Activated CD4-positive, alpha-beta memory T cell treated with anti-CD3 and anti-CD28 coated beads for 36 hours (primary cell): ENCODE measurements around the gene C1orf35. TPM values are rescaled to one million over a fixed set of nuclear protein-coding genes. Genes with fewer than 3 reads are reported as not detected.

Experiments
- CTCF ChIA-PET: fragments of 350-600 bp; sonication (Branson Sonifier 250); formaldehyde crosslinking; loops from one replicate; lab custom pipeline; 2021; ENCODE audit warnings: antibody characterized with exemption, inconsistent platforms; lab: Charles Lee
- POLR2A ChIA-PET: fragments of 350-600 bp; sonication (Branson Sonifier 250); formaldehyde crosslinking; loops from one replicate; lab custom pipeline; 2021; ENCODE audit warnings: antibody characterized with exemption; lab: Charles Lee
- DNase-seq: peaks from one replicate; pipeline ENCODE4 v3.0.0-alpha.2; 2020
- H3K27ac Mint-ChIP-seq: one replicate; pipeline ENCODE4 v1.8.0; 2021; ENCODE audit warnings: mixed read lengths
- H3K27me3 Mint-ChIP-seq: one replicate; pipeline ENCODE4 v1.8.0; 2021; ENCODE audit warnings: mixed read lengths
- H3K36me3 Mint-ChIP-seq: one replicate; pipeline ENCODE4 v1.8.0; 2021; ENCODE audit warnings: mixed read lengths
- H3K4me1 Mint-ChIP-seq: one replicate; pipeline ENCODE4 v1.8.0; 2021; ENCODE audit warnings: low read depth, mixed read lengths
- H3K4me3 Mint-ChIP-seq: one replicate; pipeline ENCODE4 v1.8.0; 2021; ENCODE audit warnings: mild to moderate bottlenecking, mixed read lengths
- H3K9me3 Mint-ChIP-seq: one replicate; pipeline ENCODE4 v1.8.0; 2021; ENCODE audit warnings: mixed read lengths
- intact Hi-C: fragments of 100-400 bp; cut with micrococcal nuclease; formaldehyde crosslinking; loops from one replicate; pipeline ENCODE4 v1.15.1; 2023
- total RNA-seq, 2 experiments: library from RNA; stranded (reverse); gene quantifications; one replicate each; pipeline ENCODE4 v1.2.3, GENCODE V29; 2021

The C1orf35 gene
- total RNA-seq, 2 experiments from 2014 or later: 21.9 to 22.1 TPM

- ChIA-PET CTCF (interaction anchor here (1.0 to 3.5 kb wide), 2 partner anchors 10 to 12 kb away, joined by 3 to 10 read pairs; no protein-coding TSS in a partner anchor), POLR2A (interaction anchor here (0.6 to 1.4 kb wide), 2 partner anchors 13 to 76 kb away, joined by 3 to 4 read pairs; partner anchors contain the start of gene IBA57)
- Mint-ChIP-seq H3K36me3 (peaks cover 51% of the 10 kb centered on the region), H3K4me3 (no peak overlapping the region), H3K27ac (peak overlapping the region; percentile 96), H3K27me3 (no peaks in the 10 kb centered on the region), H3K9me3 (peaks cover 9% of the 10 kb centered on the region), H3K4me1 (peaks cover 76% of the 10 kb centered on the region)
- intact Hi-C loops: loop anchor here (10.0 kb wide), 1 partner anchor 1355 kb away; the partner anchor contains the start of gene ITPKB
- peak; percentile 6 for DNase-seq
Observed at GRCh38 chr1:228089519-228090380, 13.4 kb downstream of the C1orf35 start.

DNA sequence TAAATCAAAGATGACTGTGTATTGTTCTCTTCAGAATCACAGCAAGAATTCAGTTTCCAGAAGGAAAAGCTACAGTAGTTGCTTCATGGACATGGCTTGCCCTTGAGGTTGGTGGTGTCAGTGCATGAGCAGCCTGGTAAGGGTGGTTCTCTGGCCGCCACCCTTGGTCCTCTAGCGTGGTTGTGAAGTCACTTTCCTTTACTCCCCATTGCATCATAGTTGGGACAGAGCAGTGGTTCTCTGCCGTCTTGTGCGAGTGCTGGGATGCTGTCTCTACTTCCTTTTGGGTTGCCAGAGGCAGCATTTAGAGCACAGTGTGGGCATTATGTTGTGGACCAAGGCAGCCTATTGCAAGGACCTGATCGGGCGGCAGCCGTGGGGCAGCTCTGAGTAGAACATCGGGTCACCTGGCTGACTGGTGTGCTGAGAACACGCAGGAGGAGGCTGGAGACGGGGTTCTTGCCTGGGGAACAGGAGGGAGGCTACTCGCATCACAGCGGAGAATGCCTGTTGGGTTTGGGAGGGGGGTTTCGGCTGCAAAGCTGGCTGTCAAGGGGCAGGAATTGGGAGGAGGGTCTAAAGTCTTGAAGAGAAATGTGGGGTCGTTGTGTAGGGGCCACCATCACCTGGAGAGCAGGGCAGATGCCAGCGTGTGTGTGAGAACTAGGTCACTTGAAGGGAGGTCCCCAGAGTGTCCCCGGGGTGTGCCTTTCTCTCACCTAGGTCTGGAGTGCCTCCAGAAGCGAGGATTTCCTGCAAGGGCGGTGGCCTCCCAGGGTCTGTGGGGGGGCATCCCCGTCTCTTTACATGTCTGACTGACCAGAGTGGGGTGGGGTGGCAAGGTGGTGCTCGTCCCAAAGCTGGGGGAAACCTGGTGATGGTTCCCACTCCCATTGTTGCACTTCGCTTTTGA is 14.3 kb downstream of the C1orf35 start:
- H3K9me3 Mint-ChIP-seq: no peaks in the 10 kb centered on the region
- H3K4me1 Mint-ChIP-seq: peaks cover 83% of the 10 kb centered on the region
- no peak for DNase-seq
- ChIA-PET POLR2A (interaction anchor here (0.6 to 1.0 kb wide), 3 partner anchors 11 to 52 kb away, joined by 3 read pairs; no protein-coding TSS in a partner anchor), CTCF (interaction anchor here (1.4 to 3.5 kb wide), 2 partner anchors 13 to 89 kb away, joined by 3 to 10 read pairs; no protein-coding TSS in a partner anchor)
- no peaks in the 10 kb centered on the region for H3K27me3 Mint-ChIP-seq
- peaks cover 48% of the 10 kb centered on the region for H3K36me3 Mint-ChIP-seq
- peak overlapping the region; percentile 96 for H3K27ac Mint-ChIP-seq
- peak overlapping the region; percentile 41 for H3K4me3 Mint-ChIP-seq
- intact Hi-C loops: loop anchor here (10.0 kb wide), 1 partner anchor 1354 kb away; the partner anchor contains the start of gene ITPKB

- intact Hi-C loops: loop anchor here (10.0 kb wide), 1 partner anchor 1353 kb away; the partner anchor contains the start of gene ITPKB
- Mint-ChIP-seq H3K9me3 (no peaks in the 10 kb centered on the region), H3K4me1 (peaks cover 86% of the 10 kb centered on the region), H3K36me3 (peaks cover 51% of the 10 kb centered on the region), H3K27me3 (no peaks in the 10 kb centered on the region), H3K27ac (peak overlapping the region; percentile 96), H3K4me3 (peak overlapping the region; percentile 53)
- POLR2A ChIA-PET: interaction anchor here (1.0 kb wide), 1 partner anchor 53 kb away, joined by 3 read pairs; no protein-coding TSS in a partner anchor
- CTCF ChIA-PET: interaction anchor here (1.4 kb wide), 2 partner anchors 43 to 88 kb away, joined by 3 to 4 read pairs; no protein-coding TSS in a partner anchor
- peak; percentile 64 for DNase-seq
Observed at GRCh38 chr1:228087771-228088251, 15.3 kb downstream of the C1orf35 start.

GRCh38 chr1:228085287-228085951 is 17.7 kb downstream of the C1orf35 start:
- intact Hi-C loops: loop anchor here (10.0 kb wide), 1 partner anchor 1351 kb away; the partner anchor contains the start of gene ITPKB

DNA sequence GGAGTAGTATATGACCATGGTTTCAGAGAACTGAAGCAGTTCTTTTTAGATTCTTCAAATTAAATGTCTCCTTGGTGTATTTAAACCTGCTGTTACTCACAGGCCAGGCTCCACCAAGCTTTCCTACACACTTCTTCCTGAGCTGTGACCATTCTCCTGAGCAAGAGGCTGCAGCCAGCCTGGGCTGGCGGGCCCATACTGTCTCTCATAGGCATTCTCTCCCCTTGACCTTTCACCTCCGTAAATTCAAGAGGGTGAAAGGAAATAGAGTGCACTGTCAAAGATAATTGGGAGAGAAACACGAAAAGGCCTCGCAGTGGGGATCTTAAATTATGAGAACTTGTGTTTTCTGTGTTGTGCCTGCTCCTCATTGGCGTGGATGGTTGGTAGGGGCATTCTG is 18.3 kb downstream of the C1orf35 start:
- no peak for DNase-seq
- Mint-ChIP-seq H3K4me1 (peaks cover 62% of the 10 kb centered on the region), H3K9me3 (no peaks in the 10 kb centered on the region), H3K27ac (peak overlapping the region; percentile 96), H3K27me3 (no peaks in the 10 kb centered on the region), H3K4me3 (peak overlapping the region; percentile 91), H3K36me3 (peaks cover 37% of the 10 kb centered on the region)
- intact Hi-C loops: loop anchor here (5.0 to 10.0 kb wide), 2 partner anchors 297 to 1350 kb away; partner anchors contain the start of gene ITPKB
- ChIA-PET POLR2A (interaction anchor here (0.9 to 1.3 kb wide), 4 partner anchors 55 to 318 kb away, joined by 3 to 5 read pairs (median 3); partner anchors contain the start of genes GUK1 and IBA57), CTCF (interaction anchor here (1.4 kb wide), 3 partner anchors 14 to 86 kb away, joined by 4 to 5 read pairs (median 5); partner anchors contain the start of gene IBA57)

More at GRCh38 chr1:228085287-228085951, 17.7 kb downstream of the C1orf35 start:
- Mint-ChIP-seq H3K4me1 (peaks cover 68% of the 10 kb centered on the region), H3K27ac (peak overlapping the region; percentile 96), H3K36me3 (peaks cover 37% of the 10 kb centered on the region), H3K4me3 (peak overlapping the region; percentile 91), H3K9me3 (no peaks in the 10 kb centered on the region), H3K27me3 (no peaks in the 10 kb centered on the region)
- ChIA-PET POLR2A (interaction anchor here (1.1 to 1.3 kb wide), 2 partner anchors 56 to 80 kb away, joined by 3 read pairs; partner anchors contain the start of gene IBA57), CTCF (interaction anchor here (1.4 kb wide), 2 partner anchors 14 to 87 kb away, joined by 5 read pairs; no protein-coding TSS in a partner anchor)
- no peak for DNase-seq

DNA sequence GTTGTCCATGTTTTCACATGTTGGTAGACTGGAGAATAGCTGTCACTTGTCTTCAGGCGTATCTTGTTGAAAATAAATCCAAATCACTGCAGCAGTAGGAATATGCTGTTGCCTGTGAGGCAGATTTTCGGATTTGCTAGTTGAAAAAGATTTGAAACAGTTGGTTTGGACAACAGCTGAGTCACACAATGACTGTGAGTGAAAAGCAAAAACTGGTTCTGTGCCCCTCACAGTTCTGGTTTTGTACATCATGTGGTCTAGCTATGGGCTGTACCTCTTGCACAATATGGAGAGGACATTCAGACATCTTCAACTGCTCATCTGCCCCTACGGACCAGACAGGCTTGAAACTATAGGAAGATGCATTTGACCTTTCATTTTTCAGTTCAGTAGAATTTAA is 18.8 kb downstream of the C1orf35 start:
- CTCF ChIA-PET: interaction anchor here (1.4 kb wide), 3 partner anchors 15 to 86 kb away, joined by 4 to 5 read pairs (median 5); partner anchors contain the start of gene IBA57
- Mint-ChIP-seq H3K36me3 (peaks cover 38% of the 10 kb centered on the region), H3K4me1 (peaks cover 57% of the 10 kb centered on the region), H3K27ac (peak overlapping the region; percentile 96), H3K9me3 (no peaks in the 10 kb centered on the region), H3K27me3 (no peaks in the 10 kb centered on the region), H3K4me3 (peak overlapping the region; percentile 91)
- POLR2A ChIA-PET: interaction anchor here (0.9 to 1.3 kb wide), 5 partner anchors 56 to 374 kb away, joined by 3 to 5 read pairs (median 3); partner anchors contain the start of genes GUK1 and IBA57
- intact Hi-C loops: loop anchor here (5.0 to 10.0 kb wide), 2 partner anchors 297 to 1350 kb away; partner anchors contain the start of gene ITPKB
- peak; percentile 44 for DNase-seq

DNA sequence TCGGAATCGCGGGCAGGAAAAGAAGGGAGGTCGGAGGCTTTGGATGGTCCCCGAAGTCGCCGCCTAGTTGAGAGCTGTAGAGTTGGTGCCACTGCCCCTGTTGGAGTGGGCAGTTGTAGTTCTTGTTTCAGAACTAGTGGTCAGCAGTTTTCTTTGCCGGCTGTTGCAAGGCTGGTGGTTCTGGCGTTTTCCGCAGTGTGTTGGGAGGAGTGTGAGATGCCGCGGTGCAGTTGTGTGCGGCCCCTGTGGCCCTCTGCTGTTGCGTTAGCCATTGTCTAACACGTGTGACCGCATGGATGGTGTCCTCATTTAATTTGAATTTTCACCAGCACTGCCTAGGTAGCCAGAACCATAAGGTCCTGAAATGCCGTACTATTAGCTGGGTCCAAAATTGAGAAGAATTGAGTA is 19.2 kb downstream of the C1orf35 start:
- CTCF ChIA-PET: interaction anchor here (1.4 kb wide), 2 partner anchors 82 to 85 kb away, joined by 4 to 5 read pairs; partner anchors contain the start of gene IBA57
- intact Hi-C loops: loop anchor here (2.0 to 10.0 kb wide), 4 partner anchors 297 to 1349 kb away; partner anchors contain the start of gene ITPKB
- peaks cover 36% of the 10 kb centered on the region for H3K36me3 Mint-ChIP-seq
- POLR2A ChIA-PET: interaction anchor here (0.9 to 1.3 kb wide), 4 partner anchors 56 to 375 kb away, joined by 3 to 5 read pairs (median 3); partner anchors contain the start of genes GUK1 and IBA57
- H3K27me3 Mint-ChIP-seq: no peaks in the 10 kb centered on the region
- H3K9me3 Mint-ChIP-seq: no peaks in the 10 kb centered on the region
- DNase-seq: peak; percentile 32
- H3K4me1 Mint-ChIP-seq: peaks cover 53% of the 10 kb centered on the region
- peak overlapping the region; percentile 96 for H3K27ac Mint-ChIP-seq
- H3K4me3 Mint-ChIP-seq: peak overlapping the region; percentile 91

- H3K27me3 Mint-ChIP-seq: no peaks in the 10 kb centered on the region
- POLR2A ChIA-PET: interaction anchor here (0.9 to 1.6 kb wide), 7 partner anchors 19 to 382 kb away, joined by 3 to 6 read pairs (median 4); partner anchors contain the start of genes GUK1, IBA57 and MRPL55
- intact Hi-C loops: loop anchor here (1.0 to 10.0 kb wide), 9 partner anchors 20 to 1348 kb away; partner anchors contain the start of genes C1orf35, GUK1, ITPKB and MRPL55
- H3K9me3 Mint-ChIP-seq: no peaks in the 10 kb centered on the region
- peak overlapping the region; percentile 96 for H3K27ac Mint-ChIP-seq
- peaks cover 46% of the 10 kb centered on the region for H3K4me1 Mint-ChIP-seq
- CTCF ChIA-PET: interaction anchor here (1.4 kb wide), 2 partner anchors 9 to 83 kb away, joined by 4 read pairs; partner anchors contain the start of gene IBA57
- H3K4me3 Mint-ChIP-seq: peak overlapping the region; percentile 91
- DNase-seq: peak; percentile 56
- H3K36me3 Mint-ChIP-seq: peaks cover 30% of the 10 kb centered on the region
Observed at GRCh38 chr1:228082918-228083870, 19.9 kb downstream of the C1orf35 start.
